HCT116 (cell line): ENCODE measurements around the gene PVALEF. TPM values are rescaled to one million over a fixed set of nuclear protein-coding genes. Genes with fewer than 3 reads are reported as not detected.

Experiments used
- ATAC-seq: fragments of 200-7000 bp; cut with Tn5 transposase; 2 replicates; pipeline ENCODE4 v1.9.1; 2020; ENCODE audit warnings: mild to moderate bottlenecking, moderate library complexity
- BruUV-seq: library from RNA; stranded (reverse); fragments of 400-500 nt; replicated peaks from 2 replicates; lab custom pipeline; 2021; lab: Mats Ljungman, UMichigan
- CTCF ChIA-PET: fragments of 300-600 bp; sonication (Branson Sonifier 250); formaldehyde crosslinking; loops from one replicate; lab custom pipeline; 2021; ENCODE audit warnings: antibody characterized with exemption; lab: Charles Lee
- POLR2A ChIA-PET: fragments of 300-600, 350-600 bp; sonication (Branson Sonifier 250); formaldehyde crosslinking; loops from one replicate; lab custom pipeline; 2021; ENCODE audit warnings: antibody characterized with exemption; lab: Charles Lee
- RAD21 ChIA-PET, 2 experiments: fragments of 300-600 bp; sonication (Branson Sonifier 250); formaldehyde crosslinking; loops; one replicate each; lab custom pipeline; 2023; ENCODE audit warnings: low total read pairs in 2 of 2; ENCODE audit not compliant: uncharacterized antibody in 2 of 2, unreplicated experiment in 2 of 2, low non-redundant PET in 1 of 2; lab: Charles Lee
- DNase-seq: peaks from one replicate; pipeline ENCODE4 v3.0.0-alpha.2; 2010; ENCODE audit warnings: low read depth, low spot score
- H2AFZ ChIP-seq: fragments of 200-600 bp; shearing (Covaris generic), sonication (generic); 2 replicates; pipeline ENCODE4 v1.6.1; 2017; ENCODE audit warnings: low read depth, mixed run types, mixed read lengths, antibody characterized with exemption, low read length; ENCODE audit not compliant: poor library complexity, severe bottlenecking
- H3K27ac ChIP-seq: 2 replicates; pipeline ENCODE4 v1.5.1; 2012; ENCODE audit warnings: low read depth, low read length
- H3K27me3 ChIP-seq: fragments of 200-600 bp; sonication (generic); 2 replicates; pipeline ENCODE4 v1.6.1; 2016; ENCODE audit warnings: mixed run types, low read length, mixed read lengths; ENCODE audit not compliant: insufficient read depth
- H3K36me3 ChIP-seq, 2 experiments: fragments of 200-500 bp in 1 of 2; fragments of 200-600 bp in 1 of 2; sonication (Bioruptor generic) in 1 of 2; sonication (generic) in 1 of 2; 2 replicates each; pipeline versions ENCODE4 v1.5.1 to v1.6.1; 2014 to 2016; ENCODE audit warnings: low read length in 2 of 2, inconsistent platforms in 1 of 2, mixed read lengths in 1 of 2, mixed run types in 1 of 2; ENCODE audit not compliant: insufficient read depth in 2 of 2, control insufficient read depth in 1 of 2
- H3K4me1 ChIP-seq, 2 experiments: fragments of 200-600 bp in 1 of 2; sonication (generic) in 1 of 2; 2 replicates each; pipeline versions ENCODE4 v1.5.1 to v1.6.1; 2012 to 2017; ENCODE audit warnings: low read length in 2 of 2, inconsistent platforms in 1 of 2, mild to moderate bottlenecking in 1 of 2, mixed read lengths in 1 of 2, mixed run types in 1 of 2, moderate library complexity in 1 of 2; ENCODE audit not compliant: insufficient read depth in 2 of 2, control insufficient read depth in 1 of 2
- H3K4me2 ChIP-seq: fragments of 200-600 bp; sonication (generic); 2 replicates; pipeline ENCODE4 v1.6.1; 2017; ENCODE audit warnings: mixed run types, low read length, mixed read lengths
- H3K4me3 ChIP-seq, 2 experiments: fragments of 200-600 bp in 1 of 2; sonication (generic) in 1 of 2; replicated peaks in 1 of 2; 2 replicates each; pipeline ENCODE4 v1.5.1; 2011 to 2016; ENCODE audit warnings: low read length in 2 of 2, control low read depth in 1 of 2, low read depth in 1 of 2, mild to moderate bottlenecking in 1 of 2, mixed read lengths in 1 of 2, mixed run types in 1 of 2
- H3K79me2 ChIP-seq: fragments of 200-600 bp; sonication (generic); 2 replicates; pipeline ENCODE4 v1.6.1; 2017; ENCODE audit warnings: mild to moderate bottlenecking, mixed run types, low read length, moderate library complexity, mixed read lengths; ENCODE audit not compliant: insufficient read depth
- H3K9ac ChIP-seq: fragments of 200-600 bp; sonication (generic); 2 replicates; pipeline ENCODE4 v1.6.1; 2016; ENCODE audit warnings: low read length, mixed read lengths
- H3K9me2 ChIP-seq: fragments of 200-600 bp; sonication (generic), shearing (Covaris generic); 2 replicates; pipeline ENCODE4 v1.6.1; 2017; ENCODE audit warnings: mixed run types, mild to moderate bottlenecking, moderate library complexity; ENCODE audit not compliant: insufficient read depth
- H3K9me3 ChIP-seq, 2 experiments: fragments of 200-500 bp in 1 of 2; fragments of 200-600 bp in 1 of 2; sonication (Bioruptor generic) in 1 of 2; sonication (generic) in 1 of 2; 2 replicates each; pipeline ENCODE4 v1.6.1; 2014 to 2017; ENCODE audit warnings: low read length in 2 of 2, mixed read lengths in 2 of 2, inconsistent platforms in 1 of 2, low read depth in 1 of 2, mild to moderate bottlenecking in 1 of 2, mixed run types in 1 of 2, moderate library complexity in 1 of 2; ENCODE audit not compliant: control insufficient read depth in 1 of 2, insufficient read depth in 1 of 2
- H4K20me1 ChIP-seq: fragments of 200-600 bp; sonication (generic), shearing (Covaris generic); 2 replicates; pipeline ENCODE4 v1.6.1; 2017; ENCODE audit warnings: mixed run types, mild to moderate bottlenecking, moderate library complexity; ENCODE audit not compliant: insufficient read depth
- CBX3 ChIP-seq: IDR thresholded peaks from 2 replicates; pipeline ENCODE4 v1.6.1; 2012; ENCODE audit warnings: low read depth
- CTCF ChIP-seq, 3 experiments: fragments of 200-600 bp in 1 of 3; sonication (generic) in 1 of 3; IDR thresholded peaks in 2 of 3; conservative IDR thresholded peaks in 1 of 3; 2 replicates each; pipeline ENCODE4 v1.5.1; 2012 to 2017; ENCODE audit warnings: low read depth in 2 of 3, low read length in 2 of 3, antibody characterized with exemption in 1 of 3, borderline replicate concordance in 1 of 3, control low read depth in 1 of 3, mild to moderate bottlenecking in 1 of 3, mixed read lengths in 1 of 3, mixed run types in 1 of 3, moderate library complexity in 1 of 3; ENCODE audit not compliant: insufficient read depth in 1 of 3
- ELF1 ChIP-seq: IDR thresholded peaks from 2 replicates; pipeline ENCODE4 v1.6.1; 2012; ENCODE audit warnings: low read depth, borderline replicate concordance
- EZH2phosphoT487 ChIP-seq: fragments of 200-600 bp; IDR thresholded peaks from 2 replicates; pipeline ENCODE4 v1.6.1; 2018; ENCODE audit warnings: antibody characterized with exemption, borderline replicate concordance
- FOSL1 ChIP-seq: IDR thresholded peaks from 2 replicates; pipeline ENCODE4 v1.6.1; 2012; ENCODE audit warnings: low read depth
- POLR2A ChIP-seq: IDR thresholded peaks from 2 replicates; pipeline ENCODE4 v1.7.0; 2011; ENCODE audit warnings: borderline replicate concordance; ENCODE audit not compliant: insufficient read depth, insufficient read length; ENCODE audit errors: extremely low read depth
- POLR2AphosphoS5 ChIP-seq: IDR thresholded peaks from 2 replicates; pipeline ENCODE4 v1.6.1; 2011; ENCODE audit warnings: mild to moderate bottlenecking, low read depth, low read length, moderate library complexity
- intact Hi-C: fragments of 100-400 bp; cut with micrococcal nuclease; formaldehyde crosslinking; loops from 2 replicates; pipeline ENCODE4 v1.10.0; 2022
- total RNA-seq: library from RNA; stranded (reverse); gene quantifications from one replicate; pipeline ENCODE4 v1.2.1, GENCODE V29; 2021; ENCODE audit not compliant: unreplicated experiment

PVALEF gene
- total RNA-seq, 1 experiment from 2014 or later, result not detected

- no peak overlapping the region for H3K9ac ChIP-seq
- H3K4me3 ChIP-seq, result no peak overlapping the region
- no peaks in the 10 kb centered on the region for H4K20me1 ChIP-seq
- CTCF ChIA-PET, result no interaction called here
- H3K79me2 ChIP-seq, result no peaks in the 10 kb centered on the region
- no peak for ATAC-seq
- peaks cover 5 to 7% of the 10 kb centered on the region in 2 experiments; a peak in 1 of 4 replicates for H3K36me3 ChIP-seq
- DNase-seq, result no peak
- H3K9me3 ChIP-seq, result 0 out of 4 replicates have a peak, but pooled peaks cover 0 to 4% of the 10 kb centered on the region in 2 experiments
- RAD21 ChIA-PET, result no interaction called here
- no peak overlapping the region for H3K27ac ChIP-seq
- H3K27me3 ChIP-seq, result no peaks in the 10 kb centered on the region
- H3K4me1 ChIP-seq, result no peaks in the 10 kb centered on the region
- TF ChIP-seq EZH2phosphoT487 (no peak), FOSL1 (no peak), POLR2A (no peak), POLR2AphosphoS5 (no peak), ELF1 (no peak)
- no peaks in the 10 kb centered on the region for H3K9me2 ChIP-seq
- intact Hi-C loops, result loop anchor here (10.0 kb wide), 1 partner anchor 245 kb away; no protein-coding TSS in a partner anchor
- H3K4me2 ChIP-seq, result no peak overlapping the region
- no peak overlapping the region for H2AFZ ChIP-seq
- BruUV-seq, result no TSS peak
- POLR2A ChIA-PET, result no interaction called here
Observed at GRCh38 chr17:81229666-81229920, 64.3 kb downstream of the PVALEF start.

- ATAC-seq, result peak; percentile 85
- TF ChIP-seq CBX3 (no peak), CTCF (IDR thresholded peaks at IDR 0.05 in 2 of 3, conservative IDR thresholded peaks at IDR 0.05 in 1 of 3; ENCODE audit: borderline replicate concordance in 1 of 3, insufficient read depth in 1 of 3, low read depth in 2 of 3, low read length in 2 of 3) (peak in 2 of 3 experiments; percentile 85 to 87; a peak in 5 of 6 replicates)
- H3K79me2 ChIP-seq, result no peaks in the 10 kb centered on the region; the same call in 1 of the 2 replicates
- no peak overlapping the region for H3K4me3 ChIP-seq
- no peaks in the 10 kb centered on the region for H4K20me1 ChIP-seq
- intact Hi-C loops, result loop anchor here (1.0 kb wide), 1 partner anchor 88 kb away; no protein-coding TSS in a partner anchor
- 0 out of 4 replicates have a peak, but pooled peaks cover 0 to 3% of the 10 kb centered on the region in 2 experiments for H3K9me3 ChIP-seq
- no peaks in the 10 kb centered on the region for H3K27me3 ChIP-seq
- POLR2A ChIA-PET, result no interaction called here
- H3K36me3 ChIP-seq, result peaks cover 5 to 7% of the 10 kb centered on the region in 2 experiments; a peak in 1 of 4 replicates
- no peak for DNase-seq
- H3K4me1 ChIP-seq, result no peaks in the 10 kb centered on the region
- no TSS peak for BruUV-seq
- no peaks in the 10 kb centered on the region for H3K9me2 ChIP-seq
- no peak overlapping the region for H2AFZ ChIP-seq
- H3K9ac ChIP-seq, result no peak overlapping the region
- no peak overlapping the region for H3K27ac ChIP-seq
- no peak overlapping the region for H3K4me2 ChIP-seq
- CTCF ChIA-PET, result no interaction called here
- RAD21 ChIA-PET, result no interaction called here
Observed at GRCh38 chr17:81230043-81230820, 64.9 kb downstream of the PVALEF start.
